DMS79 treated with DMSO at 0.1 percent for 48 hours (cell line): ENCODE results near the gene MCCC1.
"Not testable (repeated sequence)": the region's sequence is repeated elsewhere in the genome, so short reads cannot be mapped to it uniquely, and the experiment has no call there.

ENCODE experiments used
- DNase-seq: peaks from one replicate; lab custom pipeline; 2025; lab: John Stamatoyannopoulos, UW

The MCCC1 gene

DNA sequence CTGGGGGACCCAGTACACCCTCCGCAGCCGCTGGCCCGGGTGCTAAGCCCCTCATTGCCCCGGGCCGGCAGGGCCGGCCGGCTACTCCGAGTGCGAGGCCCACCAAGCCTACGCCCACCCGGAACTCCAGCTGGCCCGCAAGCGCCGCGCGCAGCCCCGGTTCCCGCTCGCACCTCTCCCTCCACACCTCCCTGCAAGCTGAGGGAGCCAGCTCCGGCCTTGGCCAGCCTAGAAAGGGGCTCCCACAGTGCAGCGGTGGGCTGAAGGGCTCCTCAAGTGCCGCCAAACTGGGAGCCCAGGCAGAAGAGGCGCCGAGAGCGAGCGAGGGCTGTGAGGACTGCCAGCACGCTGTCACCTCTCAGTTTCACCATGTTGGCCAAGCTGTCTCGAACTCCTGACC, 4.7 kb upstream of the MCCC1 start:
- not testable (repeated sequence) for DNase-seq

DNA sequence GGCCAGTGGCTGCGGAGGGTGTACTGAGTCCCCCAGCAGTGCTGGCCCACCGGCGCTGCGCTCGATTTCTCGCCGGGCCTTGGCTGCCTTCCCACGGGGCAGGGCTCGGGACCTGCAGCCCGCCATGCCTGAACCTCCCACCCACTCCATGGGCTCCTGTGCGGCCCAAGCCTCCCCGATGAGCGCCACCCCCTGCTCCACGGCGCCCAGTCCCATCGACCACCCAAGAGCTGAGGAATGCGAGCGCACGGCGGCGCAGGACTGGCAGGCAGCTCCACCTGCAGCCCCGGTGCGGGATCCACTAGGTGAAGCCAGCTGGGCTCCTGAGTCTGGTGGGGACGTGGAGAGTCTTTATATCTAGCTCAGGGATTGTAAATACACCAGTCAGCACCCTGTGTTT, 1.7 kb upstream of the MCCC1 start:
- not testable (repeated sequence) for DNase-seq

DNA sequence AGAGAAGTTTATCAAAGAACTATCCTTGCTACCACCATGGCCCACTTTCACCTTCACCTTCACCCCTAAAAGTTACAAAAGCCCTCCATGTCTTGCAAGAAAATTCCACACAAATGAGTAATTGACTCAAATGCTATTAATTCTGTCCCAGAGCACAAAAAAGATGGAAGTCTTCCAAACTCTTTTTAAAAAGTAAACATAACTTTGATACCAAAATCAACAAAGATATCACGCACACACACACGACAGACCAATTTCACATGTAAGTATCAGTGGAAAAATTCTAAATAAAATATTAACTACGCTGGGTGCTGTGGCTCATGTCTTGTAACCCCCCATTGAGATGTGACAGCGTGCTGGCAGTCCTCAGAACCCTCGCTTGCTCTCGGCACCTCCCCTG, 1.1 kb upstream of the MCCC1 start:
- no peak for DNase-seq

DNA sequence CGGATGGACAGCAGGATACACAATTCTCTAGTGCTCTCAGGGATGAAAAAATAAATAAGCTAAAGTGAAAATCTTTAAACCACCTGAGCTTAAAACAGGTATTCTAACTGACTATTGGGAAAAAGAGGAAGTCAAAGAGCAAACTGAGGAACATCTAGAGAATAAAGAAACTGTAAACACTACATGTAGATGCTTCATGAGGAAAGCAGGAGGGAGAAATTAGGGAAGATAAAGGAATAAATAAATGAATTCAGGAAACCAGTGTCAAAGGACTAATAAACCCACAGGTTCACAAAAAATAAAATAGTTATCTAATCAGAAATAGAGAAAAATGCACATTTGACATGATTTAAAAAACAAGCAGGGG, 525 bp upstream of the MCCC1 start:
- no peak for DNase-seq

DNA sequence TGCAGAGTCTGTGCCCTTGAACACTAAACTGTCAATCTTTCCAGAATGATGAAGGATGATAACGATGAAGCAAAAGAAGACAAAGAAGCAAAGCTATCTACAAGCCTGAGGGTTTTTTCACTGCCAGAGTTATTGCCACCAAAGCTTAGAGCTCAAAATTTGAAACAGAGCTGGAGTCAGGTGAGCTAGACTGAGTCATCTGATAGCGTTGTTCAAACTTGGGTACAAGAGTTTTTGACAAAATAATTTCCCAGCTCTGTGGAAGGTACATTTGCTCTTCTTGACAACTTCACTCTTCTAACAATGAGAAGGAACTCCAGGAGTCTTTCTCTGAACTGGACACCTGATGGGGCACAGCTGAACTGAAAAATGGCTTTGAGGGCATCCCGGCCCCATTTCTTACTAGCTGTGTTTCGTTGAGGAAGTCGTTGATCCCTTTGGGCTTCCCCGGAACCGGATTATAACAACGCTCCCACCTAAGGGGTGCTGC, 715 bp downstream of the MCCC1 start:
- DNase-seq, result no peak

DNA sequence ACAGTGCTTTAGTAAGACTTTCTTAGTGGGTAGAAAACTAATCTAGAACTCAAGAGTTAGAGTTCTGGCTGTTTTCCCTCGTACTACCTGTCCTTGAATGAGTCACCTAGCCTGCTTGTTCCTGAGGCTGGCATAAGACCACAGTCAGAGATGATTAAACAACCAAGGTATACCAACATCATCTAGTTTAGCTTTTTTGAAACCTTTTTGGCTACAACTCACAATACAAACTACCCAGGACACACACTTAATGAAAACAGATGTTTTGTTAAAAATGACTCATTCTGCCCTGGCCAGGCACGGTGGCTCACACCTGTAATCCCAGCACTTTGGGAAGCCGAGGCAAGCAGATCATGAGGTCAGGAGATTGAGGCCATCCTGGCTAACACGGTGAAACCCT, 4.6 kb downstream of the MCCC1 start:
- no peak for DNase-seq

DNA sequence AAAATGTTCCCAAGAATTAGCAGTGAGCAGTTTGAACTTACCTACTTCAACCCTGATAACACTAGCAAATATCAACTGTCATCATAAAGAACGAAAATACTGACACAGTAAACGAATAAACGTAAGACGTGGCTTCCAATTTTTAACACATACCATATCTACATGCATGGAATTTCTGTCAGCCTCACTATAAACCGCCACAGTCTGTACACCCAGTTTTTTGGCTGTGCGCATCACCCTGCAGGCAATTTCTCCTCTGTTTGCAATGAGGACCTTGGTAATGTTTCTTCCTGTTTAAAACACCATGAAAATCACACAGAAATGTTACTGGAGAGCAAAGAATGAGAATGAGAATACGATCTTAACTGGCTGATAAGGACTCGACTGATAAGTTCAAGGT, 7.0 kb downstream of the MCCC1 start:
- DNase-seq, result no peak

DNA sequence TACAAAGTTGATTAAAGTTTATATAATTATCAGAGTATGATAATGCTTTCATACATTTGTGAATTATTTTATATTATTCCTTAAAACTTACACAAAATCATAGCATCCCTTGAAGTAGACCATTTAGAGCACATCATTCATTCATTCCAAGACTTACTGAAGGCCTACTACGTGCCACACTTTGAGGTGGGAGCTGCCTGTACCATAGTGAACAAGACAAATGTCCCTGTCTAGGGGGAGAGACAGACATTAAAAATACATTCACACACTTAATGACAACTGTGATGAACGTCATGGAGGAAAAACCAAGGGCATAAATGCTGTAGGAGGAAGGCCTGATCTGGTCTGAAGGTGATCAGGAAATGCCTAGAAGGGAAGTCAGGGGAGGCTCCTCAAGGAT, 12.1 kb downstream of the MCCC1 start:
- DNase-seq, result no peak

DNA sequence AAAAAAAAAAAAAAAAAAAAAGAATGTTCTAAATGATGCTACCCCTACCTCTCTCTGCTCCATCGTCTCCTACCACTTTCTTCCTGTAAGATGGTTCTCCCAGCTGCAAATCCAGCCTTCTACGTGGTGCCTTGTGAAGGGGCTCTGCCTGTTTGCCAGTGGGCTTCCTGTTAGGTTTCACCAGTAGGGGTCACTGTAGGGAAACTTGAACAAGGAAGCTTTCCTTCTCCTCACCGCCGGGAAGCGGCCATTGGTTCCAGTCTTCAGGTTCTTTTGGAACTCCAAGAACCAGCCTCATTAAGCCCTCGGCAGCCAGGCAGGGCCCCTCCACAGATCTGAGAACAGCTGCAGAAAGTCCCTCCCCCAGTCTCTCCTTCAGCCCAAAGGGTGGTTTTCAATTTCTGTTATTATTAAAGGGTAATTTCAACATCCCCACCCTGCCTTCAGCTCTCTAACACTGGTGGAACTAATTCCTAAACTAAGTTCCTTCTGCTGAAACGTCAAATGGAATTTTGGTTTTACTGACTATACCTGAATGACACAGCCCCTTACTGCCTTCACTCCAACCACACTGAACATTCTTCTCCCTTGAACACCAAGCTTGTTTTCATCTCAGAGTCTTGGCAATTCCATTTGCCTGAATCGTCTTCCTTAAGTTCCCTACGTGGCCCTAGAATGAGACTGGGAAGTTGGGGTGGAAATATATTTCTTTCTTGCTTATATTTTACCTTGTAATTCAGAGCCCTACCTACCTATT, 13.5 kb downstream of the MCCC1 start:
- DNase-seq, result no peak

DNA sequence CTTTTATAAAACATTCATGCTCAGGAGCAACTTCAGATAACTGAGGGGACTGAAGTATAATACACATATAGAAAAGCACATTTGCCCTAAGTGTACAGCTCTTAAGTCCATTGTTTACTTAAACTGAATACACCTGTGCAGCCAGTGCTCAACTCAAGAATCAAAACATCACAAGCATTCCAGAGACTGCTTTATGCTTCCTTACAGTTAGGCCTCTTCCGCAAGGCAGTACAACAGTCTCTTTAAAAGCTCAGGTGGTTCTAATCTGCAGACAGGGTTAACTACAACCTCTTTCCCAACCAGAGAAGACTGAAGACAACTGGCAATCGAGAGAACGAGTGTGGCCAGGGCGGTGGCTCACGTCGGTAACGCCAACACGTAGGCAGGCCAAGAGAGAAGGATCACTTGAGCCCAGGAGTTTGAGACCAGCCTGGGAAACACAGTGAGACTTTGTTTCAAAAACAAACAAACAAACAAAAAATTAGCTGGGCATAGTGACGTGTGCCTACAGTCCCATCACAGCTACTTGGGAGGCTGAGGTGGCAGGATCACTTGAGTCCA, 16.9 kb downstream of the MCCC1 start:
- DNase-seq, result no peak

DNA sequence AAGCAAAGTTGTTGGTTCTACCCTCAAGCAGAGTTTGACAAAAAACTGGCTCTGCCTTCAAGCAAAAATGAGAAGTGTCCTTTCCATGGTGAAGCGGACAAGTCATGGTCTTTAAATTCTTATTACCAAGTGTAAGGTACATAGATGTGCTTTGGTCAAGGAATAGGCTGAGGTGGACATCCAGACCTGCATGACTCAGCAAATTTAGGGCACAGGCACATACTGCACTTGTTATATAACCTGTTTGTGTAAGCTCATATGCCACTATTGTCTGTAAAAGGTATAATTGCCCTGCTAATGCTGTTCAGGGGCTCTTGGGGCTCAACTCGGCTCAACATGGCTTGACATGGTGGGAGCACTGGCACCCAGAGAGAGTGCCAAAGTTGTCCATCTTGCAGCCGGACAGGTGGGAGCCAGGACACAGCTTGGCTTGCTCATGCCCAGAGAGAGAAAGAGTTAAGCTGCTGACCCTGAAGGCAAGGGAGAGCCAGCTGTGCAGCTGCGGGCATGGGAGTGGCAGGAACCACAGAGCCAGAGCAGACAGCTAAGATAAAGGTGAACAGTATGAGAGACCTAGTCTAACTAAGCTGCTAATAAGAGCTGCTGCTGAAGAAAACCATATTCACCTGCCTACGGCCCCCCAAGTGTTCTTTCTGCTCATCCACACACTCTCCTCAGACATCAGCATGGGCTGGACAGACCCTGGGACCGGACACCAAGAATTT, 17.7 kb downstream of the MCCC1 start:
- no peak for DNase-seq

DNA sequence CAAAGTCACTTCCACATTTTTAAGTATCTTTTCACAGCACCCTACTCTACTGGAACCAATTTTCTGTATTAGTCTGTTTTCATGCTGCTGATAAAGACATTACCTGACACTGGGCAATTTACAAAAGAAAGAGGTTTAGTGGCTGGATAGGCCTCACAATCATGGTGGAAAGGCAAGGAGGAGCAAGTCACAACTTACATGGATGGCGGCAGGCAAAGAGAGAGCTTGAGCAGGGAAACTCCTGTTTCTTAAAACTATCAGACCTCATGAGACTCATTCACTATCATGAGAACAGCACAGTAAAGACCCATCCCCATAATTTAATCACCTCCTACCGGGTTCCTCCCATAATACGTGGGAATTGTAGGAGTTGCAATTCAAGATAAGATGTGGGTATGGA, 18.7 kb downstream of the MCCC1 start:
- no peak for DNase-seq

DNA sequence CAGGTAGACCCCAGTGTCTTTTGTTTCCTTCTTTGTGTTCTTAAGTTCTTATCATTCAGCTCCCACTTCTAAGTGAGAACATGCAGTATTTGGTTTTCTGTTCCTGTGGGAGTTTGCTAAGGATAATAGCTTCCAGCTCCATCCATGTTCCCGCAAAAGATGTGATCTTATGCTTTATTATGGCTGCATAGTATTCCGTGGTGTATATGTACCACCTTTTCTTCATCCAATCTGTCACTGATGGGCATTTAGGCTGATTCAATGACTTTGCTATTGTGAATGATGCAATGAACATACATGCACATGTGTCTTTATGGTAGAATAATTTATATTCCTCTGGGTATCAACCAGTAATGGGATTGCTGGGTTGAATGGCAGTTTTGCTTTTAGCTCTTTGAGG, 24.4 kb downstream of the MCCC1 start:
- DNase-seq, result no peak

DNA sequence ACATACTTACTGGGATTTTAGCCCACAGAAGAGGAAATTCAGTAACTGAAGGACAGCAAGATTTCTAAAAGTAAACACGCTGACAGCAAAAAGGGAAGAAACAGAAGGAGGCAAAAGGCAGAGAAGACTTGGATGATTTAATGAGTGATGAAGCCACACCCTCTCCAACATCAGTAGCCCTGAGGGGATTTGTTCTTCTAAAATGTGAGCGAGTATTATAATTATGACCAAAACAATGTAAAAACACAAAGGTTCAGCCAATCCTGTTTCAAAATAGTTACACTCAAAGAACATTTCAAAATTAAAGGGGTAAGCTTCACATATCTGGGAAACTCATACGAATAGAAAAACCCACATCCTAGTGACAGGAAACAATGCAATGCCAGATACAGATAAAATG, 25.0 kb downstream of the MCCC1 start:
- DNase-seq, result no peak

DNA sequence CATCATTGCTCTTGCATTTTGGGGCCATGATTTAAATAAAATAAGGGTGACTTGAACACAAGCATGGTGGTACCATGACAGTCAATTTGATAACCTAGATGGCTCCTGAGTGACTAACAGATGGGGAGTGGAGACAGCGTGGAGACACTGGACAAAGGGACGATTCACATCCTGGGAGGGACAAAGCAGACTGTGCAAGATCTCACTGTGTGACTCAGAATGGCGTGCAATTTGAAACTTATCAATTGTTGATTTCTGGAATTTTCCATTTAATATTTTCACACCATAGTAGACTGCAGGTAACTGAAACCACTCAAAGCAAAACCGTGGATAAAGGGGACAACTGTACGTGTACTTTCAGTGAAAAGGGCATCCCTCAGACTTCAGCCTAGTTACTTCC, 25.5 kb downstream of the MCCC1 start:
- DNase-seq, result no peak

DNA sequence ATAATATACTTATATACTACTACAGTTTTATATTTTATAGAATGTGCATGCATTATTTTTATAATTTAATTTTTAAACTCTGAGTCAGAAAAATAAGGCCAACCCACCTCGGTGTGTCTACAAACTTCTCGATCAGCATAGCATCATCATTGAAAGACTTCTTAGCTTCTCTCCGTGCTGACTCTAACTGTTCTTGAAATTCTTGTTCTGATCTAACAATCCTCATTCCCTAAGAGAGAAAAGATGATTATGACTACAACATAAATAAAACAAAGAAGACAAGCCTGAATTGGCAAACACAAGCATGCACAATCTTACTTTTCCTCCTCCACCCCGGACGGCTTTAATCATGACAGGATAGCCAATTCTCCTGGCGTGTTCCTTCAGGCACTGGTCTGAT, 28.4 kb downstream of the MCCC1 start:
- DNase-seq, result no peak

DNA sequence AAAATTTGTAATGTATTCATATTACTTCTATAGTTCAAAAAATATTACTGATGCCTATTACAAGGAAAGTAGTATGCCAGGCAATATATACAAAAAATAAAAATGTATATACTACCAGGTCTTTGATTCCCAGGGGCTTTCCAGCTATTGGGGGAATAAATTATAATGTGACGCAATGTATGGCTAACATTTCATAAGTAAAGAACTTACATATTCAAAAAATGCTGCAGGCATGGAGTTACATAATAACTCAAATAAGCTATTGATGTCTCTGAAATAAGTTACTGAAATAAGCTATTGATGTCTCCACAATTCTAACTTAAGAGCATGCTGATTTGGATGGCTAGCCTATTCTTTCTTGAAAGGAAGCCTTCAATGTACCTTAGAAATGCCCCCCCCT, 30.2 kb downstream of the MCCC1 start:
- no peak for DNase-seq

DNA sequence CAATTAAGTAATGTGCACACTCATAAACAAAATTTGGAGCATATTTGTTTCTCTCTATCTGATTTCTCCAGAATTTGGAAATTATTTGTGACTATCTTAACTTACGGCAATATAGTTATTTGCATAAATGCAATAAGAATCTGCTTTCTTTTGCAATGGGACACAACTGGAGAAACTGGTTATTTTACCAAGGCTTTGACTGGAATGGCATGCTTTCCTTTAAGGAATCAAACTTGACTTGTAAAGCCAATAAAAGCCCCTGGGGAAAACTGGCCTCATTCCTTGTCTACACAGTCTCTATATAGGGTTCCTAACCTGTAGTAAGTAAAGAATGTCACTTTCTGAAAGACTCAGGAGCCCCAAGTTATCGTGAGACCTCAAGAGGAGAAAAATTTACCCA, 32.4 kb downstream of the MCCC1 start:
- DNase-seq, result not testable (repeated sequence)

DNA sequence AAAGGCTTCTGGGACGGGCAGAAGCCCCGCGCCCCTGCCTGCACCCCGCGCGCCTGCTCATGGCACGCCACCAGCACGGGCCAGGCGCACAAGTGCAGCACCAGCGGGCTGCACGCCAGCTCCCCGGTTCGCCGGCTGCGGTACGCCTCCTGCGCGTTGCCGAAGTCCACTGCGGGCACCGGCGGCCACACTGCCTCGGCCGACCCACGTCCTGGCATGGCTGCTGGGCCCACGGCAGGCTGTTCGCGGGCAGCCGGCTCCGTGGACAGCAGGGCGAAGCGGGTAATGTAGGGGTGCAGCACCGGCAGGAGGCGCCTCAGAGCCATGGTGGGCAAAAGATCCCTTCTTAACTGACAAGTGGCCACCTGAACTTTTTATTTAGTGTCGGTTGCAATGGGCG, 34.8 kb downstream of the MCCC1 start:
- DNase-seq, result no peak

DNA sequence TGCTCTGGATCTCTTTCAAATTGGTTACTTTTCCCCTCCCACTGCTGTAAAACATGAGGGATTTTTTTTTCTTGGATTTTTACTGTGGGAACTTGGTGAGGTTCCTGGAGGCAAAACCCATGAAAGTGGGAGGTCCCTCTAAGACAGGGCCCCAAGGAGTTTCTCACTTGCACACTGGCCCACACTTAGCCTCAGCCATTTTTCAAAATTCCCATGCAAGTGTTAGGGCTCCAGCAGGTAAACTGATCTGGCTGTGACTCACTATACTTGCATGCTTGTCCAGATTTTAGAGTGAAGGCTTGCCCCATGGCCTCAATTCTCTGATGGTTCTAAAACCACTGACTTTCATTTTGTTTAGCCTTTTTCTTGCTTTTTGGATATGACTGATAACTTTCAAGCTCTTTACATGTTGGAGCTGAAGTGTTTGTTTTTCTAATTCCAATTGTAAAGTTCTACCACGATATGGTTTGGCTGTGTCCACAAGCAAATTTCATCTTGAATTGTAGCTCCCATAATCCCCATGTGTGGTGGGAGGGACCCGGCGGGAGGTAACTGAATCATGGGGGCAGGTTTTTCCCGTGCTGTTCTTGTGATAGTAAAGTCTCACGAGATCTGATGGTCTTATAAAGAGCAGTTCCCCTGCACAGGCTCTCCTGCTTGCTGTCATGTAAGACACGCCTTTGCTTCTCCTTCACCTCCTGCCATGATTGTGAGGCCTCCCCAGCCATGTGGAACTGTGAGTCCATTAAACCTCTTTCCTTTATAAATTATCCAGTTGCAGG, 37.7 kb downstream of the MCCC1 start:
- DNase-seq, result no peak

DNA sequence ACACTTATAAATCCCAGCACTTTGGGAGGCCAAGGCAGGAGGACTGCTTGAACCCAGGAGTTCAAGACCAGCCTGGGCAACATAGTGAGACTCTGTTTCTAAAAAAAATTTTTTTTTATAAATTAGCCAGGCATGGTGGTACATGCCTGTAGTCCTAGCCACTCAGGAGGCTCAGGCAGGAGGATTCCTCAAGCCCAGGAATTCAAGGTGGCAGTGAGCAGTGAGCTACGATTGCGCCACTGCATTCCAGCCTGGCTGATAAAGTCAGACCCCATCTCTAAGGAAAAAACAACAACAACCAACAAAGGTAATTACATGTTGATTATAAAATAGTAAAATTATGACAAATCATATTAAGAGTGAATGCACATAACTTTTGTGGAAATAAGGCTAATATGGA, 40.9 kb downstream of the MCCC1 start:
- no peak for DNase-seq

DNA sequence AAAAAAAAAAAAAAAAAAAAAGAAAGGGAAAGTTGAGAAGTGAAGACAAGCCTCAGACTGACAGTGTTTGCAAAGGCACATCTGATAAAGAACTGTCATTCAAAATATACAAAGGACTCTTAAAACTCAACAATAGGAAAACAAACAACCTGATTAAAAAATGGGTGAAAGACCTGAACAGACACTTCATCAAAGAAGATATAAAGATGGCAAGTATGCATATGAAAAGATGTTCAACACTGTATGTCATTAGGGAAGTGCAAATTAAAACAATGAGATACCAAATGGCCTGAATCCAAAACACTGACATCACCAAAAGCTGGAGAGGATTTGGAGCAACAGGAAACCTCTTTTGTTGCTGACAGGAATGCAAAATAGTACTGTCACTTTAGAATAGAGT, 48.6 kb downstream of the MCCC1 start:
- no peak for DNase-seq

DNA sequence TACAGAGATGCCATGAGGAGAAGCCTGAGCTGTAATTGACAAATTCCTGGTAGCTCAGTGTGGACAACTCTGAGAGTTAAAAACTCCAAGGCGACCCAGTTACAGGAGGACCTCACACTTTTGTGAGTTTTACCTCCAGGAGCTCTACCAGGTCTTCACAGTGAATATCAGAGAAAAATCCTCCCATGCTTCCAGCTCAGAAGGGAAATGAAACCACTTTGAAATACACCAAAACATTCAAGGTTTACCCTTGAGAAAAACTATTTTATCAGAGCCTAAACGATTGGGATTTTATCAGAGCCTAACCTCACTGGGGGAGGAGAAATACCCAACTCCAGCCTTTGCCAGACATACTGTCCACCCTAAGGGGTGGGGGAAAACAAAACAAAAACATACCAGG, 52.4 kb downstream of the MCCC1 start:
- no peak for DNase-seq
